Right lobe of liver (tissue), 6 donors: ENCODE measurements around the gene YKT6. TPM values are rescaled to one million over a fixed set of nuclear protein-coding genes. Genes with fewer than 3 reads are reported as not detected.

Experiments used
- ATAC-seq, 4 donors: fragments of 200-7000 bp; cut with Tn5 transposase; one replicate each; pipeline ENCODE4 v1.9.1; 2020; ENCODE audit warnings: mild to moderate bottlenecking in 4 of 4, moderate library complexity in 4 of 4
- DNase-seq, 3 donors: peaks; one replicate each; pipeline ENCODE4 v3.0.0-alpha.2; 2020
- H3K27ac ChIP-seq, 3 donors: fragments of 200-600 bp; one replicate each; pipeline ENCODE4 v1.8.0; 2022
- H3K27me3 ChIP-seq, 2 donors: fragments of 200-600 bp; one replicate each; pipeline ENCODE4 v1.8.0; 2022
- H3K36me3 ChIP-seq, 4 donors: fragments of 200-600 bp; sonication (generic) in 1 of 4; one replicate each; pipeline versions ENCODE4 v1.5.1 to v1.8.0; 2017 to 2022; ENCODE audit warnings: control low read depth in 1 of 4
- H3K4me1 ChIP-seq, 4 donors: fragments of 200-600 bp; sonication (generic) in 1 of 4; one replicate each; pipeline versions ENCODE4 v1.5.1 to v1.8.0; 2017 to 2022; ENCODE audit warnings: control low read depth in 1 of 4
- H3K4me3 ChIP-seq, 3 donors: fragments of 200-600 bp; one replicate each; pipeline ENCODE4 v1.8.0; 2022
- H3K9me3 ChIP-seq, 4 donors: fragments of 200-600 bp; sonication (generic) in 1 of 4; one replicate each; pipeline versions ENCODE4 v1.5.1 to v1.8.0; 2017 to 2022; ENCODE audit warnings: control low read depth in 1 of 4
- POLR2A ChIP-seq: fragments of 450-650 bp; IDR thresholded peaks from one replicate; pipeline ENCODE4 v1.6.1; 2017; ENCODE audit warnings: antibody characterized with exemption, mild to moderate bottlenecking
- WGBS: methylation state at CpG from one replicate; pipeline ENCODE4 v1.1.6; 2018; ENCODE audit warnings: low coverage, low lambda C conversion rate; ENCODE audit not compliant: insufficient coverage; ENCODE audit errors: missing lambda C conversion rate; 5-methylcytosine and 5-hydroxymethylcytosine counted together
- intact Hi-C, 2 donors: fragments of 100-400 bp; cut with DNase I; formaldehyde crosslinking; loops; one replicate each; pipeline versions ENCODE4 v1.11.2 to v1.14.1; 2022
- total RNA-seq, 6 experiments: library from RNA; depleted of rRNA in 2 of 6; stranded (reverse); fragments of >200 nt in 2 of 6; fragmentation: NEBNext Ultra II Directional in 3 of 6; extraction: Animal tissue kit (Norgen Biotek cat#: 25700) in 3 of 6; gene quantifications; one replicate each; pipeline versions ENCODE4 v1.1.0 to v1.2.4, GENCODE V29; 2016 to 2023
- TF ChIP-seq, protein P1 (sequence below), 4 donors: fragments of 200-600 bp in 3 of 4; fragments of 450-650 bp in 1 of 4; IDR thresholded peaks; one replicate each; pipeline versions ENCODE4 v1.5.1 to v1.8.0; 2016 to 2022; ENCODE audit warnings: antibody characterized with exemption in 4 of 4, mild to moderate bottlenecking in 2 of 4
- donor health status: DM: no; HTN: yes; CAD: no.
- donor health status: DM: no; HTN: no; CAD: no.
- donor health status: DM: no; HTN: no; CAD: no.
- donor health status: DM: no; HTN: yes; CAD: no.
- donor health status: DM: no; HTN: yes; CAD: no.

Gene YKT6
- total RNA-seq, 6 experiments from 2014 or later: 15.0 to 23.8 (median 19.2) TPM

DNA sequence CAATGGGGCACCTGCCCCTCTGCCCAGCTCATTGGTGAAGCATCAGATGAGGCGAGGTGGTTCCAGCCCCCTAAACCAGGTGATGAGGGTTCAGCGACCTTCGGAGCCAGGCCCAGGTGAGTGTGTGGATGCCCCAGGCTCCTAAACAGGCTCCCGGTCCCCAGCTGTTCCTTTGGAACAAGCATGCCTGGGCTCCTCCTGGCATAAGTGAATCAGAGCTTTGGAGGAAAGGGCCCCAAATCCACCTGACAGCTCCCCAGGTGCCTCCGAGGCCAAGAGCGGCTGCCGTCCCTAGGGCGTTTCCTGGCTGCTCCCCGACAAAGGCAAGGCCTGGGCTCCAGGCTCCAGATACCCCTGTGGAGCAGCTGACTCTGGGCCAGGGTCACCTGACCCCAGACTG, 61.3 kb downstream of the YKT6 start:
- TF ChIP-seq, protein P1, sequence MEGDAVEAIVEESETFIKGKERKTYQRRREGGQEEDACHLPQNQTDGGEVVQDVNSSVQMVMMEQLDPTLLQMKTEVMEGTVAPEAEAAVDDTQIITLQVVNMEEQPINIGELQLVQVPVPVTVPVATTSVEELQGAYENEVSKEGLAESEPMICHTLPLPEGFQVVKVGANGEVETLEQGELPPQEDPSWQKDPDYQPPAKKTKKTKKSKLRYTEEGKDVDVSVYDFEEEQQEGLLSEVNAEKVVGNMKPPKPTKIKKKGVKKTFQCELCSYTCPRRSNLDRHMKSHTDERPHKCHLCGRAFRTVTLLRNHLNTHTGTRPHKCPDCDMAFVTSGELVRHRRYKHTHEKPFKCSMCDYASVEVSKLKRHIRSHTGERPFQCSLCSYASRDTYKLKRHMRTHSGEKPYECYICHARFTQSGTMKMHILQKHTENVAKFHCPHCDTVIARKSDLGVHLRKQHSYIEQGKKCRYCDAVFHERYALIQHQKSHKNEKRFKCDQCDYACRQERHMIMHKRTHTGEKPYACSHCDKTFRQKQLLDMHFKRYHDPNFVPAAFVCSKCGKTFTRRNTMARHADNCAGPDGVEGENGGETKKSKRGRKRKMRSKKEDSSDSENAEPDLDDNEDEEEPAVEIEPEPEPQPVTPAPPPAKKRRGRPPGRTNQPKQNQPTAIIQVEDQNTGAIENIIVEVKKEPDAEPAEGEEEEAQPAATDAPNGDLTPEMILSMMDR (IDR thresholded peaks at IDR 0.05): no peak
- TF ChIP-seq POLR2A: no peak

DNA sequence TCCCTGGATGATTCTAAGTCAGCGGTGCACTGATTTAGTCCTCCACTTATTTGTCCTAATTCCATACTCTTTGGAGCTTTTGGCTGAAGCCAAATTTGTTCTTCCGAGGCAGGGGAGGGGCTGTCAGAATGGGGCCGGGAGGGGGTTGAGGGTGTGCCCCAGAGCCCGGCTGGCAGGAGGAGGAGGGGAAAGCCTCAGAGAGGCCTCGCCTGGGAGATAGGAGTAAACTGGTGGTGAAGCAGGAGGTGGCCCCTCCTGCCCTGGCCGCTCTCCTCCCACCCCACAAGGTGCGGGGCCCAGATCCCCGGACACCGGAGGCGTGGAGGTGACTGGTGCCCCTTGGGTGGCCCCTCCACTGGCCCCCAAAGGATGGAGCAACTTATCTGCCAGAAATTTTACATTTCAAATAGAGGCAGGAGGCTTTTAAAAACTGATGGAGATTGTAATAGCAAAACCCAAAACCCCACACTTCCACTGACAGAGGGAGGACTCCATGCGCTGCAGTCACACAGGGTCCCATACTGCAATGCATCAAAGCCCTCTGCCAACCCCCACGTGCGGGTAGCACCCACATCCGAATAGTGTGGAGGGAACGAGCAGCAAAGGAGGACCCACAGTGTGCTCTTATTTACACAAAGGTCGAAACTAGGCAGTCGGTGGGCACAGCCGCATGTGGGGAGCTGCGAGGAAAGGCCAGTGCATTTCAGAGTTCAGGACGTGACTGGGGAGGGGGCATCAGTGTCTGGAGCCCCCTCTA, 62.7 kb downstream of the YKT6 start:
- Histone ChIP-seq H3K9me3 (no peaks in the 10 kb centered on the region), H3K27me3 (no peaks in the 10 kb centered on the region), H3K27ac (no peak overlapping the region), H3K4me3 (no peak overlapping the region), H3K4me1 (peaks cover 0 to 4% (median 0%) of the 10 kb centered on the region in 4 donors), H3K36me3 (no peaks in the 10 kb centered on the region)
- DNase-seq (no peak), ATAC-seq (no peak)
- intact Hi-C loops: no loop called here
- TF ChIP-seq, protein P1 (IDR thresholded peaks at IDR 0.05): no peak
- TF ChIP-seq POLR2A: no peak
- 100% methylated on average over 1 of the region's 20 CpGs for WGBS

More for the DNA sequence above, 61.3 kb downstream of the YKT6 start:
- WGBS: no CpG with 5 or more reads among the region's 9 CpGs
- Histone ChIP-seq H3K4me1 (peaks cover 0 to 5% (median 0%) of the 10 kb centered on the region in 4 donors), H3K27ac (no peak overlapping the region), H3K9me3 (no peaks in the 10 kb centered on the region), H3K36me3 (no peaks in the 10 kb centered on the region), H3K27me3 (no peaks in the 10 kb centered on the region), H3K4me3 (no peak overlapping the region)
- intact Hi-C loops: no loop called here
- DNase-seq (no peak), ATAC-seq (no peak)

Other genes with a start within 250 kb of the YKT6 start
- gene SPDYE1, start 203.1 kb upstream of the YKT6 start, total RNA-seq: not detected
- 10 to 100 TPM; 30.7 to 48.1 (median 36.9) TPM for gene DBNL, start 156.3 kb upstream of the YKT6 start, total RNA-seq
- under 1 TPM in 3 of 6 experiments, not detected in 3; 0.31 to 0.56 (median 0.46) TPM for gene PGAM2, start 135.4 kb upstream of the YKT6 start, total RNA-seq
- 10 to 100 TPM in 5 of 6 experiments, 1 to 10 TPM in 1; 8.7 to 22.9 (median 14.6) TPM for gene POLM, start 118.4 kb upstream of the YKT6 start, total RNA-seq
- 10 to 100 TPM in 4 of 6 experiments, 1 to 10 TPM in 2; 7.8 to 37.8 (median 14.3) TPM for gene AEBP1, start 96.6 kb upstream of the YKT6 start, total RNA-seq
- 10 to 100 TPM; 36.4 to 73.4 (median 57.3) TPM for gene POLD2, start 77.4 kb upstream of the YKT6 start, total RNA-seq
- 1 to 10 TPM in 1 of 6 experiments, not detected in 5; 2.0 TPM for gene MYL7, start 59.6 kb upstream of the YKT6 start, total RNA-seq
- 1 to 10 TPM in 4 of 6 experiments, under 1 TPM in 2; 0.50 to 5.9 (median 2.0) TPM for gene GCK, start 11.5 kb upstream of the YKT6 start, total RNA-seq
- gene CAMK2B, start 124.6 kb downstream of the YKT6 start, total RNA-seq: 1 to 10 TPM; 2.1 to 5.1 (median 3.3) TPM